Lower leg skin (tissue), 4 donors: Measurements from ENCODE around the gene UBC. TPM values are rescaled to one million over a fixed set of nuclear protein-coding genes. Genes with fewer than 3 reads are reported as not detected.
"Not testable (repeated sequence)": the region's sequence is repeated elsewhere in the genome, so short reads cannot be mapped to it uniquely, and the experiment has no call there.

ENCODE experiments used
- DNase-seq, 2 donors: peaks; one replicate each; pipeline ENCODE4 v3.0.0-alpha.2; 2019; ENCODE audit warnings: low spot score in 2 of 2
- H3K4me3 ChIP-seq: fragments of 200-600 bp; sonication (generic); 2 replicates; pipeline ENCODE4 v1.5.1; 2017; ENCODE audit warnings: mild to moderate bottlenecking, low read depth; ENCODE audit not compliant: poor library complexity, severe bottlenecking
- CTCF ChIP-seq, 3 donors: fragments of 450-650 bp; IDR thresholded peaks; one replicate each; pipeline ENCODE4 v1.5.1; 2016; ENCODE audit warnings: antibody characterized with exemption in 3 of 3, mild to moderate bottlenecking in 3 of 3, moderate library complexity in 2 of 3
- POLR2A ChIP-seq, 2 donors: fragments of 450-650 bp; IDR thresholded peaks; one replicate each; pipeline ENCODE4 v1.6.1; 2016 to 2017; ENCODE audit warnings: antibody characterized with exemption in 2 of 2, mild to moderate bottlenecking in 1 of 2, moderate library complexity in 1 of 2
- WGBS, 2 donors: methylation state at CpG; one replicate each; pipeline ENCODE4 v1.1.5; 2018; 5-methylcytosine and 5-hydroxymethylcytosine counted together
- intact Hi-C: fragments of 100-400 bp; cut with DNase I; formaldehyde crosslinking; loops from one replicate; pipeline ENCODE4 v1.15.0; 2023; ENCODE audit warnings: low total_unique reads
- total RNA-seq, 4 donors: library from RNA; depleted of rRNA; stranded (reverse); fragments of >200 nt; gene quantifications; one replicate each; pipeline ENCODE4 v1.1.0, GENCODE V29; 2016

Gene UBC
- total RNA-seq, 4 donors from 2014 or later = 1,350 to 1,636 (median 1,452) TPM

GRCh38 chr12:124898923-124899294, 15.5 kb downstream of the UBC start:
- intact Hi-C loops = no loop called here
- 33 to 39% methylated on average over 5 of the region's 5 CpGs for WGBS, 2 donors
- H3K4me3 ChIP-seq = no peak overlapping the region
- no peak for TF ChIP-seq POLR2A (IDR thresholded peaks at IDR 0.05)
- TF ChIP-seq CTCF (IDR thresholded peaks at IDR 0.05) = no peak
- DNase-seq = no peak

GRCh38 chr12:124898200-124898922, 16.1 kb downstream of the UBC start:
- no peak for DNase-seq
- H3K4me3 ChIP-seq = no peak overlapping the region
- no peak for TF ChIP-seq CTCF (IDR thresholded peaks at IDR 0.05)
- TF ChIP-seq POLR2A (IDR thresholded peaks at IDR 0.05) = no peak
- intact Hi-C loops = no loop called here
- 15 to 23% methylated on average over 17 to 18 of the region's 18 CpGs for WGBS, 2 donors

GRCh38 chr12:124896461-124896860, 18.0 kb downstream of the UBC start:
- DNase-seq = no peak
- 90 to 93% methylated on average over 5 of the region's 5 CpGs for WGBS, 2 donors
- intact Hi-C loops = no loop called here
- no peak for TF ChIP-seq CTCF (IDR thresholded peaks at IDR 0.05)
- no peak for TF ChIP-seq POLR2A (IDR thresholded peaks at IDR 0.05)
- no peak overlapping the region for H3K4me3 ChIP-seq

GRCh38 chr12:124893792-124894516, 20.5 kb downstream of the UBC start:
- no peak overlapping the region for H3K4me3 ChIP-seq
- DNase-seq = no peak
- WGBS, 2 donors = 90 to 95% methylated on average over 9 of the region's 9 CpGs
- intact Hi-C loops = no loop called here
- TF ChIP-seq CTCF (IDR thresholded peaks at IDR 0.05) (no peak), POLR2A (IDR thresholded peaks at IDR 0.05) (no peak)

GRCh38 chr12:124888260-124888659, 26.2 kb downstream of the UBC start:
- intact Hi-C loops = no loop called here
- 48 to 56% methylated on average over 2 of the region's 2 CpGs for WGBS, 2 donors
- DNase-seq = no peak
- TF ChIP-seq POLR2A (IDR thresholded peaks at IDR 0.05) (no peak), CTCF (IDR thresholded peaks at IDR 0.05) (no peak)
- H3K4me3 ChIP-seq = no peak overlapping the region

- H3K4me3 ChIP-seq, DNase-seq, intact Hi-C loops: not testable (repeated sequence)
- WGBS, 2 donors = 94 to 97% methylated on average over 9 of the region's 9 CpGs
These were observed 26.7 kb downstream of the UBC start for GRCh38 chr12:124887766-124888165.
